CD4-positive, alpha-beta memory T cell (primary cell): ENCODE data around the gene UTF1. TPM values are rescaled to one million over a fixed set of nuclear protein-coding genes. Genes with fewer than 3 reads are reported as not detected.
A peak's percentile ranks its signal among the peaks of the same experiment; 100 is the strongest.

Experiments used
- CTCF ChIA-PET: fragments of 350-600 bp; sonication (Branson Sonifier 250); formaldehyde crosslinking; loops from one replicate; lab custom pipeline; 2021; ENCODE audit warnings: inconsistent platforms; ENCODE audit not compliant: partially characterized antibody; lab: Charles Lee
- POLR2A ChIA-PET: fragments of 350-600 bp; sonication (Branson Sonifier 250); formaldehyde crosslinking; loops from one replicate; lab custom pipeline; 2021; ENCODE audit not compliant: partially characterized antibody; lab: Charles Lee
- DNase-seq, 5 donors: peaks; one replicate each; pipeline versions ENCODE4 v3.0.0 to v3.0.0-alpha.2; 2020 to 2022; ENCODE audit warnings: mixed read lengths in 1 of 5
- H3K27ac ChIP-seq: one replicate; pipeline ENCODE4 v1.7.0; 2013; ENCODE audit warnings: low read depth, low read length
- H3K27me3 ChIP-seq: 2 replicates; pipeline ENCODE4 v1.7.0; 2013; ENCODE audit warnings: mild to moderate bottlenecking, low read length, moderate library complexity; ENCODE audit not compliant: insufficient read depth
- H3K36me3 ChIP-seq: 2 replicates; pipeline ENCODE4 v1.7.0; 2013; ENCODE audit warnings: mild to moderate bottlenecking, low read length, moderate library complexity; ENCODE audit not compliant: insufficient read depth
- H3K4me1 ChIP-seq: 2 replicates; pipeline ENCODE4 v1.7.0; 2013; ENCODE audit warnings: mild to moderate bottlenecking, low read length, moderate library complexity; ENCODE audit not compliant: insufficient read depth
- H3K4me3 ChIP-seq, 2 donors: one replicate each; pipeline ENCODE4 v1.7.0; 2013; ENCODE audit warnings: low read length in 2 of 2, mild to moderate bottlenecking in 1 of 2
- H3K9me3 ChIP-seq, 2 donors: one replicate each; pipeline ENCODE4 v1.7.0; 2013; ENCODE audit warnings: low read length in 2 of 2, control low read depth in 1 of 2; ENCODE audit not compliant: control insufficient read depth in 1 of 2
- H3K27ac Mint-ChIP-seq, 7 donors: one replicate each; pipeline ENCODE4 v1.8.0; 2020 to 2021; ENCODE audit warnings: mixed read lengths in 7 of 7, mild to moderate bottlenecking in 6 of 7, inconsistent platforms in 3 of 7, moderate library complexity in 3 of 7
- H3K27me3 Mint-ChIP-seq, 2 donors: one replicate each; pipeline ENCODE4 v1.8.0; 2020 to 2021; ENCODE audit warnings: mixed read lengths in 2 of 2
- H3K36me3 Mint-ChIP-seq, 2 donors: one replicate each; pipeline ENCODE4 v1.8.0; 2020 to 2021; ENCODE audit warnings: mixed read lengths in 2 of 2, inconsistent platforms in 1 of 2, mild to moderate bottlenecking in 1 of 2
- H3K4me1 Mint-ChIP-seq, 4 donors: one replicate each; pipeline ENCODE4 v1.8.0; 2020 to 2021; ENCODE audit warnings: mixed read lengths in 4 of 4, mild to moderate bottlenecking in 1 of 4
- H3K4me3 Mint-ChIP-seq, 8 donors: one replicate each; pipeline ENCODE4 v1.8.0; 2020 to 2021; ENCODE audit warnings: mixed read lengths in 8 of 8, mild to moderate bottlenecking in 7 of 8, moderate library complexity in 6 of 8, inconsistent platforms in 3 of 8
- H3K9me3 Mint-ChIP-seq, 8 donors: one replicate each; pipeline ENCODE4 v1.8.0; 2020 to 2021; ENCODE audit warnings: mixed read lengths in 8 of 8, mild to moderate bottlenecking in 5 of 8, inconsistent platforms in 3 of 8, moderate library complexity in 1 of 8
- intact Hi-C: fragments of 100-400 bp; cut with micrococcal nuclease; formaldehyde crosslinking; loops from one replicate; pipeline ENCODE4 v1.15.1; 2023
- polyA plus RNA-seq, 2 donors: library from polyadenylated mRNA; unstranded; fragments of 300-500 nt; fragmentation: Illumina TruSeq; gene quantifications; one replicate each; pipeline ENCODE4 v1.2.3, GENCODE V29; 2021
- total RNA-seq, 2 experiments: library from RNA; stranded (reverse); gene quantifications; one replicate each; pipeline ENCODE4 v1.2.3, GENCODE V29; 2021

The UTF1 gene
- total and polyA plus RNA-seq, 4 experiments from 2014 or later: not detected

DNA sequence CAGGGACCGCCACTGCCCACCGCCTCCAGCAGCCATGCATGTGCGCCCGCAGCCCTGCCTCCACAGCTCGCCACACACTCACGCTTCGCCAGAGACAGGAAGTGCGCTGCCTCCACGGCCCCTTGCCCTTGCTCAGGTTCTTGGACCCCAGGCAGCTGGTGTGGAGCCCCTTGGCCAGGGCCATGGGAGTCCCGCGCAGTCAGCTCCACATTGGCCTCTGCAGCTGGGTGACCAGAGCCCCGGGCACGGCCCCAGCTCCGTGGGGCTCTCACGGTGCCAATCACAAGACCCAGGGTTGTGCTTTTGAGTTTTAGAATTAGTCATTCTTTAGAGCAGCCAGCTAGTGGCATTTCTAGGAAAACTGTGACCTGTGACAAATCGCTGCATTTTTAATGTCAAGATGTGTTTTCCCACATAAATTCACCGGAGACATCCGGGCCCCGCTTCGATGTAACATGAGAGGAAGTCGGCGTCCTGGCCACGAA is 4.3 kb upstream of the UTF1 start:
- Histone ChIP-seq H3K4me3 (no peak overlapping the region), H3K4me1 (peaks cover 14% of the 10 kb centered on the region), H3K27ac (no peak overlapping the region), H3K36me3 (no peaks in the 10 kb centered on the region), H3K27me3 (no peaks in the 10 kb centered on the region), H3K9me3 (no peaks in the 10 kb centered on the region)
- no peaks in the 10 kb centered on the region for H3K9me3 Mint-ChIP-seq
- peaks cover 2 to 24% (median 19%) of the 10 kb centered on the region in 4 donors for H3K4me1 Mint-ChIP-seq
- DNase-seq: no peak
- peak overlapping the region in 4 of 8 donors; percentile 13 to 49 (median 44) for H3K4me3 Mint-ChIP-seq
- ChIA-PET POLR2A (no interaction called here), CTCF (interaction anchor here (1.1 kb wide), 1 partner anchor 103 kb away, joined by 4 read pairs; no protein-coding TSS in a partner anchor)
- intact Hi-C loops: no loop called here
- no peaks in the 10 kb centered on the region for H3K36me3 Mint-ChIP-seq
- peaks cover 24 to 33% of the 10 kb centered on the region in 2 donors for H3K27me3 Mint-ChIP-seq
- H3K27ac Mint-ChIP-seq: no peak overlapping the region

DNA sequence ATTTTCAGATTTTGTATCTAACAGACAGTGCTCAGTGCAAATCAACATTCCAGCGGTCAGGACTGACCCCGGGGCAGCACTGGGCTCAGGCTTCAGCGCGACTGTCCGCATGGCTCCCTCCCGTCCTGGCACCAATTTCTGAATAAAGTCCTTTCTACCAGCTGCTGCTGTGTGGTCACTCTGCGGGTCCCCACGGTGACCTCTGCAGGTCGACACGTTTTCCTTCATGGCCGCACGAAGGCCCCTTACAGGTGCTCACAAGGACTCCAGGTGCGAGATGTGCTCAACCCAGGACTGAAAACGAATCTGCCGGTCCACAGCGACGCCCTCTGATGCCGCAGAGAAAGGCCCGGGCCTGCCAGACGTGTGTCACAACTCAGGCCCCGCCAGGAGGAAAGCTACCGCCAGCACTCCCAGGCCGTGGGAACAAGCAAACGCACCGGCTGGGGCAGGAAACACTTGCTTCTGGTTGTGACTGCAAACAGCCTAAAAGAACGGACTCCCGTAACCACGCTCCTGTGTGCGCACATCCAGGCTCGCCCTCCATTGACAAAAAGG is 3.7 kb upstream of the UTF1 start:
- H3K27ac ChIP-seq: no peak overlapping the region
- no peak overlapping the region for H3K27ac Mint-ChIP-seq

DNA sequence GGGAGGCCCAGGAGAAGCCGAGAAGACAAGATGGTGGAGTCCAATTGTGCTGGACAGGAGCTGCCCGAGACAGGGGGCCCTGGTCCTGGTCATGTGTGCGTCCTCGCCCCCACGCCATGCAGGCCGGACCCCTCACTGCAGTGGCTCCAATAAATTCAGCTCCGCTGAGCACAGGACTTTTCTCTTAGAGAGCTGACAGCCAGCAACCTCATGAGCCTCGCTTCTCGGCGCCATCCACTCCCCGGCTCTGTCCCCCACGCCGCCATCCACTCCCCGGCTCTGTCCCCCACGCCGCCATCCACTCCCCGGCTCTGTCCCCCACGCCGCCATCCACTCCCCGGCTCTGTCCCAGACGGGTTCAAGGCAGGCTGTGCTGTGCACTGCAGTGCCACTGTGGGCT is 2.8 kb upstream of the UTF1 start:
- POLR2A ChIA-PET: no interaction called here
- DNase-seq: no peak
- Histone ChIP-seq H3K36me3 (no peaks in the 10 kb centered on the region), H3K4me3 (no peak overlapping the region), H3K9me3 (no peaks in the 10 kb centered on the region), H3K27me3 (peaks cover 4% of the 10 kb centered on the region), H3K4me1 (peaks cover 14% of the 10 kb centered on the region), H3K27ac (no peak overlapping the region)
- no peak overlapping the region for H3K4me3 Mint-ChIP-seq
- H3K9me3 Mint-ChIP-seq: no peaks in the 10 kb centered on the region
- H3K36me3 Mint-ChIP-seq: no peaks in the 10 kb centered on the region
- H3K27me3 Mint-ChIP-seq: peaks cover 28 to 39% of the 10 kb centered on the region in 2 donors
- peaks cover 2 to 26% (median 22%) of the 10 kb centered on the region in 4 donors for H3K4me1 Mint-ChIP-seq
- CTCF ChIA-PET: interaction anchor here (0.7 to 1.3 kb wide), 2 partner anchors 83 to 84 kb away, joined by 3 to 5 read pairs; no protein-coding TSS in a partner anchor
- intact Hi-C loops: no loop called here
- H3K27ac Mint-ChIP-seq: no peak overlapping the region

More for the DNA sequence above, 3.7 kb upstream of the UTF1 start:
- Mint-ChIP-seq H3K27me3 (peaks cover 23 to 34% of the 10 kb centered on the region in 2 donors), H3K4me1 (peaks cover 2 to 24% (median 20%) of the 10 kb centered on the region in 4 donors), H3K4me3 (peak overlapping the region in 5 of 8 donors; percentile 13 to 48 (median 21)), H3K36me3 (no peaks in the 10 kb centered on the region), H3K9me3 (no peaks in the 10 kb centered on the region)
- POLR2A ChIA-PET: no interaction called here
- peaks cover 14% of the 10 kb centered on the region for H3K4me1 ChIP-seq
- no peak overlapping the region for H3K4me3 ChIP-seq
- CTCF ChIA-PET: interaction anchor here (1.1 to 1.3 kb wide), 2 partner anchors 83 to 103 kb away, joined by 4 to 5 read pairs; no protein-coding TSS in a partner anchor
- intact Hi-C loops: no loop called here
- no peaks in the 10 kb centered on the region for H3K27me3 ChIP-seq
- no peak for DNase-seq
- no peaks in the 10 kb centered on the region for H3K36me3 ChIP-seq
- no peaks in the 10 kb centered on the region for H3K9me3 ChIP-seq

DNA sequence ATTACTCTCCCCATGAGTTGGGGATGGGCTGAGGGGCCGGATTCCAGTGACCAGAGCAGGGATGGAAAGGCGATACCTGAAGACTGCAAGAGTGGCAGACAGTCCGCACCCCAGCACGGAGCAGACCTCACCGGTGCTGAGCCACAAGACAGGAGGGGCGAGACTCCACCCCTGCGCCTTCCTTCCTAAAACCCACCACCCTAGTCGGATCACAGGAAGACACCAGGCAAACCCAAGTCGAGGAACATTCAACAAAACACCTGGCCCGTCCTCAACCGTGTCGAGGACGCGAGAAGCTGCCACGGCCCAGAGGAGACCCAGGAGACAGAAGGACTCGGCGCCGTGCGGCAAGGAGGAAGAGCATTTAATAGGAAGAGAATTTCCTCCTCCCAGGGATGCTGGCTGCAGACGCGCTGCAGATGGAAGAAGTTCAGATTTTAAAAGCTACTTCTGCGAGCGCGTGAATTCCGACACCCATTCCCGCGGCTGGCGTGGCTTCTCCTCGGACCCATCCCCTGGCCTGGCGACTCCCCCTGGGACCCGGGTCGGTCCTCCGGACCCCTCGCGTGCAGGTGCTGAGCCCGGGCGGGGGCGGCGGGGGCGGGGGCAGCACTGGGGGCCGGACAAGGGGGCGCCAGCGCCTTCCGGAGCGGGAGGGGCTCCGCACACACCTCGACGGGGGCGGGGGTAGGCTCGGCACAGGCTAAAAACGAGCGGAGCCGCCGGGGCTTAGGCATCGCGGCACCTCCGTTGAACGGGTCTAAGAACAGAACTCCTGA is 563 bp upstream of the UTF1 start:
- Mint-ChIP-seq H3K36me3 (no peaks in the 10 kb centered on the region), H3K4me1 (peaks cover 2 to 33% (median 22%) of the 10 kb centered on the region in 4 donors), H3K9me3 (no peaks in the 10 kb centered on the region), H3K4me3 (peak overlapping the region in 7 of 8 donors; percentile 57 to 84 (median 71)), H3K27me3 (peaks cover 38 to 52% of the 10 kb centered on the region in 2 donors), H3K27ac (no peak overlapping the region)
- Histone ChIP-seq H3K27me3 (peaks cover 4% of the 10 kb centered on the region), H3K36me3 (no peaks in the 10 kb centered on the region), H3K4me3 (no peak overlapping the region), H3K27ac (no peak overlapping the region), H3K9me3 (no peaks in the 10 kb centered on the region), H3K4me1 (peaks cover 14% of the 10 kb centered on the region)
- intact Hi-C loops: no loop called here
- no peak for DNase-seq
- POLR2A ChIA-PET: no interaction called here
- CTCF ChIA-PET: no interaction called here

DNA sequence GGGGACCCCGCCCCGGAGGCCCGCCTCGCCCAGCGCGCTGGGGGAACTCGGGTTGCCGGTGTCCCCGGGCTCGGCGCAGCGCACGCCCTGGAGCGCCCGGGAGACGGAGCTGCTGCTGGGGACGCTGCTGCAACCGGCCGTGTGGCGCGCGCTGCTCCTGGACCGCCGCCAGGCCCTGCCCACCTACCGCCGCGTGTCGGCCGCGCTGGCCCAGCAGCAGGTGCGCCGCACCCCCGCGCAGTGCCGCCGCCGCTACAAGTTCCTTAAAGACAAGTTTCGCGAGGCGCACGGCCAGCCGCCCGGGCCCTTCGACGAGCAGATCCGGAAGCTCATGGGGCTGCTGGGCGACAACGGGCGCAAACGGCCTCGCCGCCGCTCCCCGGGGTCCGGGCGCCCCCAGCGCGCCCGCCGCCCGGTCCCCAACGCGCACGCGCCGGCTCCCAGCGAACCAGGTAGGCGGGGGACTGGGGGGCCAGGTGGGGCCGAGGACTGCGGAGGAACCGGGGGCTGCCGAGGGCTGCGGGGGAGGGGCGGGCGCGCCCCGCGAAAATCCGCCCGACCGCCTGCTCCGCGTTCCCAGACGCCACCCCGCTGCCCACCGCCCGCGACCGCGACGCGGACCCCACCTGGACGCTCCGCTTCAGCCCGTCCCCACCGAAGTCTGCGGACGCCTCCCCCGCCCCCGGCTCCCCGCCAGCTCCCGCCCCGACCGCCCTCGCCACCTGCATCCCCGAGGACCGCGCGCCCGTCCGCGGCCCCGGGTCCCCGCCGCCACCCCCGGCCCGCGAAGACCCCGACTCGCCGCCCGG is 574 bp downstream of the UTF1 start:
- ChIA-PET CTCF (no interaction called here), POLR2A (no interaction called here)
- no peak overlapping the region for H3K27ac ChIP-seq
- DNase-seq: no peak
- intact Hi-C loops: no loop called here
- no peaks in the 10 kb centered on the region for H3K36me3 ChIP-seq
- Mint-ChIP-seq H3K4me1 (peaks cover 2 to 36% (median 20%) of the 10 kb centered on the region in 4 donors), H3K36me3 (no peaks in the 10 kb centered on the region), H3K9me3 (no peaks in the 10 kb centered on the region), H3K27me3 (peaks cover 38 to 55% of the 10 kb centered on the region in 2 donors), H3K4me3 (peak overlapping the region in 1 of 8 donors; percentile 54), H3K27ac (no peak overlapping the region)
- H3K27me3 ChIP-seq: peaks cover 4% of the 10 kb centered on the region
- H3K4me1 ChIP-seq: peaks cover 10% of the 10 kb centered on the region
- H3K4me3 ChIP-seq: no peak overlapping the region
- H3K9me3 ChIP-seq: no peaks in the 10 kb centered on the region

DNA sequence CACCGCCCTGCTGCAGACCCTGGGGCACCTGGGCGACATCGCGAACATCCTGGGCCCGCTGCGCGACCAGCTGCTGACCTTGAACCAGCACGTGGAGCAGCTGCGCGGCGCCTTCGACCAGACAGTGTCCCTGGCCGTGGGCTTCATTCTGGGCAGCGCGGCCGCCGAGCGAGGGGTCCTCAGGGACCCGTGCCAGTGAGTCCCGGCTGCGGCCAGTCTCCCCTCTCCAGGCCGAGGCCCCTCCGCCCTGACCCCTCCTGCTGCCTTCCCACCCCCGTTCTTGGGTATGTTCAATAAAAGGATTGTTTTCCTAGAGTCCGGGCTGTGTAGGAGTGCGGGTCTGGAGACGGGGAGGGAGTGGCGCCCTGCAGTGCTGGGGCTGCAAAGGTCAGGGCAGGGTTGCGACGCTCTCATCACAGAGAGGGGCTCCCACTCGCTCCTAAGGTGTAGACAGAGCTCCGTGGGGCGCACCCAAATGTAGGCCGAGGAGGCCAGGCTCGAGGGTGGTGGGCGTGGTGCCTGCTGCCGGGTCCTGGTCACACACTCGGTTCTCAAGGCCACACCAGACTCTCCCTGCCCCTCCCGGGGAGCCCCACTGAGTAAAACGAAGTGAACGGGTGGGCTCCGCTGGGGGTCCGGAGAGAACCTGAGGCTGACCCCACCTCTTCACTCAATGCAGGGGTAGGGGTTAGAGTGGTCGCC is 1.4 kb downstream of the UTF1 start:
- H3K27ac Mint-ChIP-seq: no peak overlapping the region
- H3K4me1 Mint-ChIP-seq: peaks cover 2 to 33% (median 13%) of the 10 kb centered on the region in 4 donors
- H3K36me3 Mint-ChIP-seq: no peaks in the 10 kb centered on the region
- no peak overlapping the region for H3K4me3 ChIP-seq
- ChIA-PET CTCF (interaction anchor here (0.9 kb wide), 1 partner anchor 76 kb away, joined by 3 read pairs; no protein-coding TSS in a partner anchor), POLR2A (no interaction called here)
- H3K27me3 Mint-ChIP-seq: peaks cover 36 to 50% of the 10 kb centered on the region in 2 donors
- peak overlapping the region in 3 of 8 donors; percentile 52 to 67 (median 61) for H3K4me3 Mint-ChIP-seq
- DNase-seq: no peak
- peaks cover 4% of the 10 kb centered on the region for H3K27me3 ChIP-seq
- H3K9me3 ChIP-seq: no peaks in the 10 kb centered on the region
- no peaks in the 10 kb centered on the region for H3K9me3 Mint-ChIP-seq
- no peaks in the 10 kb centered on the region for H3K36me3 ChIP-seq
- intact Hi-C loops: no loop called here
- no peak overlapping the region for H3K27ac ChIP-seq
- H3K4me1 ChIP-seq: peaks cover 7% of the 10 kb centered on the region
